NCI-H1048 (cell line): ENCODE measurements around the gene FILIP1L.

Source experiments
- DNase-seq: peaks from one replicate; lab custom pipeline; 2025; lab: John Stamatoyannopoulos, UW

FILIP1L gene

GRCh38 chr3:99795573-99795972 is 318.7 kb downstream of the FILIP1L start:
- no peak for DNase-seq

GRCh38 chr3:99794485-99794884 is 319.8 kb downstream of the FILIP1L start:
- DNase-seq = no peak

GRCh38 chr3:99789011-99789721 is 325.1 kb downstream of the FILIP1L start:
- DNase-seq = no peak
